ENCODE measurements around the gene NCAM1.

Gene NCAM1

DNA sequence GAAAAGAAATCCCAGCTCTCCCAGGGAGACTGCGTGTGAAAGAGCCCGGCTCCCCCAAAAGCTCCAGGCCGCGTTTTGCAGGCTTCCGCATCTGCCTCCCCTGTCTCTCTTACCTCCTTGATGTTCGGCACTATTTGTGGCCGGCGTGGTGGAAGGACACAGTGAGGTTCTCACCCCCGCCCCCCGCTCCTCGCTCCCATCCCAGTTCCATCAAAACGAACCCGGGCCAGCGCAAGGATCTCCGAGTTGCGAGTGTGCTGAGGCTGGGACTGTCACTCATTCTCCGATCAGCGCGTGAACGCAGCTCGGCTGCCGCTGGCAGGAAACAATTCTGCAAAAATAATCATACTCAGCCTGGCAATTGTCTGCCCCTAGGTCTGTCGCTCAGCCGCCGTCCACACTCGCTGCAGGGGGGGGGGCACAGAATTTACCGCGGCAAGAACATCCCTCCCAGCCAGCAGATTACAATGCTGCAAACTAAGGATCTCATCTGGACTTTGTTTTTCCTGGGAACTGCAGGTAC is at the start of gene NCAM1 (continued):
- TF ChIP-seq ZNF311 (tag by site-specific recombination; IDR thresholded peaks at IDR 0.05; ENCODE audit: borderline replicate concordance): no peak
- TF ChIP-seq GLIS2 (tag by site-specific recombination; IDR thresholded peaks at IDR 0.05): peak; percentile 89
- no peak for TF ChIP-seq ZNF223 (tag by site-specific recombination; IDR thresholded peaks at IDR 0.05)
- TF ChIP-seq, protein P1, sequence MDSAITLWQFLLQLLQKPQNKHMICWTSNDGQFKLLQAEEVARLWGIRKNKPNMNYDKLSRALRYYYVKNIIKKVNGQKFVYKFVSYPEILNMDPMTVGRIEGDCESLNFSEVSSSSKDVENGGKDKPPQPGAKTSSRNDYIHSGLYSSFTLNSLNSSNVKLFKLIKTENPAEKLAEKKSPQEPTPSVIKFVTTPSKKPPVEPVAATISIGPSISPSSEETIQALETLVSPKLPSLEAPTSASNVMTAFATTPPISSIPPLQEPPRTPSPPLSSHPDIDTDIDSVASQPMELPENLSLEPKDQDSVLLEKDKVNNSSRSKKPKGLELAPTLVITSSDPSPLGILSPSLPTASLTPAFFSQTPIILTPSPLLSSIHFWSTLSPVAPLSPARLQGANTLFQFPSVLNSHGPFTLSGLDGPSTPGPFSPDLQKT (IDR thresholded peaks at IDR 0.05; ENCODE audit: borderline replicate concordance, low read depth, low read length): no peak
- peak; percentile 82; the same call in 1 of the 2 replicates for TF ChIP-seq REPIN1 (tag by site-specific recombination; IDR thresholded peaks at IDR 0.05; ENCODE audit: low read depth)
- no peak for TF ChIP-seq ZNF555 (tag by site-specific recombination; conservative IDR thresholded peaks at IDR 0.05)
- TF ChIP-seq IKZF3 (tag by site-specific recombination; IDR thresholded peaks at IDR 0.05): peak; percentile 97
- peak; percentile 54; the same call in 1 of the 2 replicates for TF ChIP-seq GFI1B (tag by site-specific recombination; IDR thresholded peaks at IDR 0.05)
- TF ChIP-seq OVOL3 (tag by site-specific recombination; IDR thresholded peaks at IDR 0.05): peak; percentile 78; the same call in 1 of the 2 replicates
- TF ChIP-seq ZNF221 (tag by site-specific recombination; IDR thresholded peaks at IDR 0.05; ENCODE audit: borderline replicate concordance): peak; percentile 75; the same call in 1 of the 2 replicates
- TF ChIP-seq ZNF571 (tag by site-specific recombination; IDR thresholded peaks at IDR 0.05): no peak
- TF ChIP-seq ZNF658 (tag by site-specific recombination; IDR thresholded peaks at IDR 0.05): no peak
- TF ChIP-seq, protein P2, sequence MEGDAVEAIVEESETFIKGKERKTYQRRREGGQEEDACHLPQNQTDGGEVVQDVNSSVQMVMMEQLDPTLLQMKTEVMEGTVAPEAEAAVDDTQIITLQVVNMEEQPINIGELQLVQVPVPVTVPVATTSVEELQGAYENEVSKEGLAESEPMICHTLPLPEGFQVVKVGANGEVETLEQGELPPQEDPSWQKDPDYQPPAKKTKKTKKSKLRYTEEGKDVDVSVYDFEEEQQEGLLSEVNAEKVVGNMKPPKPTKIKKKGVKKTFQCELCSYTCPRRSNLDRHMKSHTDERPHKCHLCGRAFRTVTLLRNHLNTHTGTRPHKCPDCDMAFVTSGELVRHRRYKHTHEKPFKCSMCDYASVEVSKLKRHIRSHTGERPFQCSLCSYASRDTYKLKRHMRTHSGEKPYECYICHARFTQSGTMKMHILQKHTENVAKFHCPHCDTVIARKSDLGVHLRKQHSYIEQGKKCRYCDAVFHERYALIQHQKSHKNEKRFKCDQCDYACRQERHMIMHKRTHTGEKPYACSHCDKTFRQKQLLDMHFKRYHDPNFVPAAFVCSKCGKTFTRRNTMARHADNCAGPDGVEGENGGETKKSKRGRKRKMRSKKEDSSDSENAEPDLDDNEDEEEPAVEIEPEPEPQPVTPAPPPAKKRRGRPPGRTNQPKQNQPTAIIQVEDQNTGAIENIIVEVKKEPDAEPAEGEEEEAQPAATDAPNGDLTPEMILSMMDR (tag by site-specific recombination; IDR thresholded peaks at IDR 0.05): no peak; the same call in 1 of the 2 replicates
- TF ChIP-seq ZNF558 (tag by site-specific recombination; IDR thresholded peaks at IDR 0.05): peak; percentile 79
- TF ChIP-seq ZNF610 (tag by site-specific recombination; IDR thresholded peaks at IDR 0.05; ENCODE audit: borderline replicate concordance): peak; percentile 88
- peak; percentile 83 for TF ChIP-seq ZNF785 (tag by site-specific recombination; IDR thresholded peaks at IDR 0.05)
- TF ChIP-seq, protein P3, sequence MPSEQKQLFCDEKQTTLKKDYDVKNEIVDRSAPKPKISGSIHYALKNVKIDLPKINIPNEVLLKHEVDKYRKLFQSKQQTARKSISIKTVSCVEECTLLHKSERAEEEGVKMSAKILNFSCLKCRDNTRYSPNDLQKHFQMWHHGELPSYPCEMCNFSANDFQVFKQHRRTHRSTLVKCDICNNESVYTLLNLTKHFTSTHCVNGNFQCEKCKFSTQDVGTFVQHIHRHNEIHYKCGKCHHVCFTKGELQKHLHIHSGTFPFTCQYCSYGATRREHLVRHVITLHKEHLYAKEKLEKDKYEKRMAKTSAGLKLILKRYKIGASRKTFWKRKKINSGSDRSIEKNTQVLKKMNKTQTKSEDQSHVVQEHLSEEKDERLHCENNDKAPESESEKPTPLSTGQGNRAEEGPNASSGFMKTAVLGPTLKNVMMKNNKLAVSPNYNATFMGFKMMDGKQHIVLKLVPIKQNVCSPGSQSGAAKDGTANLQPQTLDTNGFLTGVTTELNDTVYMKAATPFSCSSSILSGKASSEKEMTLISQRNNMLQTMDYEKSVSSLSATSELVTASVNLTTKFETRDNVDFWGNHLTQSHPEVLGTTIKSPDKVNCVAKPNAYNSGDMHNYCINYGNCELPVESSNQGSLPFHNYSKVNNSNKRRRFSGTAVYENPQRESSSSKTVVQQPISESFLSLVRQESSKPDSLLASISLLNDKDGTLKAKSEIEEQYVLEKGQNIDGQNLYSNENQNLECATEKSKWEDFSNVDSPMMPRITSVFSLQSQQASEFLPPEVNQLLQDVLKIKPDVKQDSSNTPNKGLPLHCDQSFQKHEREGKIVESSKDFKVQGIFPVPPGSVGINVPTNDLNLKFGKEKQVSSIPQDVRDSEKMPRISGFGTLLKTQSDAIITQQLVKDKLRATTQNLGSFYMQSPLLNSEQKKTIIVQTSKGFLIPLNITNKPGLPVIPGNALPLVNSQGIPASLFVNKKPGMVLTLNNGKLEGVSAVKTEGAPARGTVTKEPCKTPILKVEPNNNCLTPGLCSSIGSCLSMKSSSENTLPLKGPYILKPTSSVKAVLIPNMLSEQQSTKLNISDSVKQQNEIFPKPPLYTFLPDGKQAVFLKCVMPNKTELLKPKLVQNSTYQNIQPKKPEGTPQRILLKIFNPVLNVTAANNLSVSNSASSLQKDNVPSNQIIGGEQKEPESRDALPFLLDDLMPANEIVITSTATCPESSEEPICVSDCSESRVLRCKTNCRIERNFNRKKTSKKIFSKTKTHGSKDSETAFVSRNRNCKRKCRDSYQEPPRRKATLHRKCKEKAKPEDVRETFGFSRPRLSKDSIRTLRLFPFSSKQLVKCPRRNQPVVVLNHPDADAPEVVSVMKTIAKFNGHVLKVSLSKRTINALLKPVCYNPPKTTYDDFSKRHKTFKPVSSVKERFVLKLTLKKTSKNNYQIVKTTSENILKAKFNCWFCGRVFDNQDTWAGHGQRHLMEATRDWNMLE (tag by site-specific recombination; conservative IDR thresholded peaks at IDR 0.05; ENCODE audit: low read depth): 0 out of 2 replicates have a peak, but pooled peaks have one; percentile 45
- TF ChIP-seq, protein P4, sequence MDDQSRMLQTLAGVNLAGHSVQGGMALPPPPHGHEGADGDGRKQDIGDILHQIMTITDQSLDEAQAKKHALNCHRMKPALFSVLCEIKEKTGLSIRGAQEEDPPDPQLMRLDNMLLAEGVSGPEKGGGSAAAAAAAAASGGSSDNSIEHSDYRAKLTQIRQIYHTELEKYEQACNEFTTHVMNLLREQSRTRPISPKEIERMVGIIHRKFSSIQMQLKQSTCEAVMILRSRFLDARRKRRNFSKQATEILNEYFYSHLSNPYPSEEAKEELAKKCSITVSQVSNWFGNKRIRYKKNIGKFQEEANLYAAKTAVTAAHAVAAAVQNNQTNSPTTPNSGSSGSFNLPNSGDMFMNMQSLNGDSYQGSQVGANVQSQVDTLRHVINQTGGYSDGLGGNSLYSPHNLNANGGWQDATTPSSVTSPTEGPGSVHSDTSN (CRISPR knock-in tag; IDR thresholded peaks at IDR 0.05): peak; percentile 73; the same call in 1 of the 2 replicates
- TF ChIP-seq, protein P5, sequence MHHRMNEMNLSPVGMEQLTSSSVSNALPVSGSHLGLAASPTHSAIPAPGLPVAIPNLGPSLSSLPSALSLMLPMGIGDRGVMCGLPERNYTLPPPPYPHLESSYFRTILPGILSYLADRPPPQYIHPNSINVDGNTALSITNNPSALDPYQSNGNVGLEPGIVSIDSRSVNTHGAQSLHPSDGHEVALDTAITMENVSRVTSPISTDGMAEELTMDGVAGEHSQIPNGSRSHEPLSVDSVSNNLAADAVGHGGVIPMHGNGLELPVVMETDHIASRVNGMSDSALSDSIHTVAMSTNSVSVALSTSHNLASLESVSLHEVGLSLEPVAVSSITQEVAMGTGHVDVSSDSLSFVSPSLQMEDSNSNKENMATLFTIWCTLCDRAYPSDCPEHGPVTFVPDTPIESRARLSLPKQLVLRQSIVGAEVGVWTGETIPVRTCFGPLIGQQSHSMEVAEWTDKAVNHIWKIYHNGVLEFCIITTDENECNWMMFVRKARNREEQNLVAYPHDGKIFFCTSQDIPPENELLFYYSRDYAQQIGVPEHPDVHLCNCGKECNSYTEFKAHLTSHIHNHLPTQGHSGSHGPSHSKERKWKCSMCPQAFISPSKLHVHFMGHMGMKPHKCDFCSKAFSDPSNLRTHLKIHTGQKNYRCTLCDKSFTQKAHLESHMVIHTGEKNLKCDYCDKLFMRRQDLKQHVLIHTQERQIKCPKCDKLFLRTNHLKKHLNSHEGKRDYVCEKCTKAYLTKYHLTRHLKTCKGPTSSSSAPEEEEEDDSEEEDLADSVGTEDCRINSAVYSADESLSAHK (tag by site-specific recombination; IDR thresholded peaks at IDR 0.05): peak; percentile 74
- TF ChIP-seq ZFP3 (tag by site-specific recombination; IDR thresholded peaks at IDR 0.05; ENCODE audit: low read depth): no peak
- peak; percentile 92; the same call in 1 of the 2 replicates for TF ChIP-seq ZNF391 (tag by site-specific recombination; IDR thresholded peaks at IDR 0.05; ENCODE audit: borderline replicate concordance, low read depth)
- no peak for TF ChIP-seq ZNF23 (tag by site-specific recombination; IDR thresholded peaks at IDR 0.05; ENCODE audit: borderline replicate concordance)
- TF ChIP-seq ZNF514 (tag by site-specific recombination; IDR thresholded peaks at IDR 0.05): no peak
- peak; percentile 77 for TF ChIP-seq ZNF341 (tag by site-specific recombination; IDR thresholded peaks at IDR 0.05; ENCODE audit: low read depth)
- peak; percentile 82 for TF ChIP-seq ZBTB21 (tag by site-specific recombination; IDR thresholded peaks at IDR 0.05)
- TF ChIP-seq KLF16 (tag by site-specific recombination; IDR thresholded peaks at IDR 0.05): peak; percentile 99
- TF ChIP-seq SALL2 (tag by site-specific recombination; IDR thresholded peaks at IDR 0.05; ENCODE audit: borderline replicate concordance): 0 out of 2 replicates have a peak, but pooled peaks have one; percentile 40
- TF ChIP-seq, protein P6, sequence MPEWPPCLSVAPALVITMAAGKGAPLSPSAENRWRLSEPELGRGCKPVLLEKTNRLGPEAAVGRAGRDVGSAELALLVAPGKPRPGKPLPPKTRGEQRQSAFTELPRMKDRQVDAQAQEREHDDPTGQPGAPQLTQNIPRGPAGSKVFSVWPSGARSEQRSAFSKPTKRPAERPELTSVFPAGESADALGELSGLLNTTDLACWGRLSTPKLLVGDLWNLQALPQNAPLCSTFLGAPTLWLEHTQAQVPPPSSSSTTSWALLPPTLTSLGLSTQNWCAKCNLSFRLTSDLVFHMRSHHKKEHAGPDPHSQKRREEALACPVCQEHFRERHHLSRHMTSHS (tag by site-specific recombination; IDR thresholded peaks at IDR 0.05): no peak

All from HEK293 (cell line).